Endothelial cell of umbilical vein (primary cell): ENCODE data around the gene PLXNA3. TPM values are rescaled to one million over a fixed set of nuclear protein-coding genes. Genes with fewer than 3 reads are reported as not detected.

ENCODE experiments used
- BruUV-seq: library from RNA; stranded (reverse); fragments of 400-500 nt; replicated peaks from 2 replicates; lab custom pipeline; 2021; lab: Mats Ljungman, UMichigan
- CTCF ChIA-PET: fragments of 300-600, 350-600 bp; sonication (Branson Sonifier 250); formaldehyde crosslinking; loops from one replicate; lab custom pipeline; 2021; ENCODE audit warnings: antibody characterized with exemption, inconsistent platforms; lab: Charles Lee
- POLR2A ChIA-PET: fragments of 300-600, 350-600 bp; sonication (Branson Sonifier 250); formaldehyde crosslinking; loops from one replicate; lab custom pipeline; 2021; ENCODE audit warnings: antibody characterized with exemption, inconsistent platforms; lab: Charles Lee
- DNase-seq: peaks from one replicate; pipeline ENCODE4 v3.0.0-alpha.2; 2011; ENCODE audit warnings: low read depth, low spot score
- FAIRE-seq: peaks from 2 replicates; lab custom pipeline; 2011; peaks lifted over from hg19 to GRCh38; lab: Jason Lieb, UNC
- H2AFZ ChIP-seq: 2 replicates; pipeline ENCODE4 v1.6.0; 2012; ENCODE audit warnings: low read depth, low read length, control low read depth, inconsistent platforms
- H3K27ac ChIP-seq: 2 replicates; pipeline ENCODE4 v1.5.1; 2011; ENCODE audit warnings: low read depth, mild to moderate bottlenecking, control low read depth, low read length, moderate library complexity; ENCODE audit not compliant: insufficient read depth
- H3K27me3 ChIP-seq, 2 experiments: 2 replicates each; pipeline versions ENCODE4 v1.6.0 to v1.6.1; 2011; ENCODE audit warnings: low read length in 2 of 2, mixed read lengths in 1 of 2; ENCODE audit not compliant: control insufficient read depth in 2 of 2, insufficient read depth in 2 of 2
- H3K36me3 ChIP-seq, 2 experiments: 2 replicates in 1 of 2; 3 replicates in 1 of 2; pipeline ENCODE4 v1.5.1; 2011; ENCODE audit warnings: low read length in 2 of 2, mild to moderate bottlenecking in 1 of 2, moderate library complexity in 1 of 2; ENCODE audit not compliant: control insufficient read depth in 2 of 2, insufficient read depth in 2 of 2; ENCODE audit errors: extremely low read depth in 1 of 2
- H3K4me1 ChIP-seq: 3 replicates; pipeline ENCODE4 v1.5.1; 2011; ENCODE audit warnings: mild to moderate bottlenecking, low read length; ENCODE audit not compliant: control insufficient read depth, insufficient read depth; ENCODE audit errors: extremely low read depth
- H3K4me2 ChIP-seq: 2 replicates; pipeline ENCODE4 v1.6.1; 2011; ENCODE audit warnings: low read length, control low read depth, mixed read lengths; ENCODE audit not compliant: insufficient read depth
- H3K4me3 ChIP-seq, 3 experiments: fragments of 200-600 bp in 1 of 3; sonication (generic), shearing (Covaris generic) in 1 of 3; replicated peaks in 1 of 3; 2 replicates each; pipeline ENCODE4 v1.5.1; 2011 to 2016; ENCODE audit warnings: control low read depth in 3 of 3, low read length in 3 of 3, mild to moderate bottlenecking in 2 of 3, inconsistent platforms in 1 of 3, low read depth in 1 of 3, moderate library complexity in 1 of 3; ENCODE audit not compliant: insufficient read depth in 1 of 3
- H3K79me2 ChIP-seq: 2 replicates; pipeline ENCODE4 v1.6.0; 2012; ENCODE audit warnings: low read length, inconsistent platforms; ENCODE audit not compliant: control insufficient read depth, insufficient read depth
- H3K9ac ChIP-seq: replicated peaks from 2 replicates; pipeline ENCODE3; 2011; ENCODE audit warnings: low read length, control low read depth; ENCODE audit not compliant: insufficient read depth; ENCODE audit errors: extremely low read depth
- H3K9me1 ChIP-seq: replicated peaks from 3 replicates; pipeline ENCODE4 v1.6.0; 2011; ENCODE audit warnings: mild to moderate bottlenecking, low read length; ENCODE audit not compliant: control insufficient read depth, insufficient read depth; ENCODE audit errors: extremely low read depth
- H3K9me3 ChIP-seq: replicated peaks from 2 replicates; pipeline ENCODE4 v1.5.1; 2012; ENCODE audit warnings: low read length, inconsistent platforms; ENCODE audit not compliant: control insufficient read depth, insufficient read depth
- H4K20me1 ChIP-seq: replicated peaks from 2 replicates; pipeline ENCODE3; 2011; ENCODE audit warnings: mild to moderate bottlenecking, low read length; ENCODE audit not compliant: control insufficient read depth, insufficient read depth; ENCODE audit errors: extremely low read depth
- EZH2 ChIP-seq: IDR thresholded peaks from 2 replicates; pipeline ENCODE4 v1.6.1; 2012; ENCODE audit warnings: borderline replicate concordance, low read depth, mild to moderate bottlenecking, moderate library complexity, low read length, inconsistent platforms; ENCODE audit not compliant: severe bottlenecking
- FOS ChIP-seq: IDR thresholded peaks from 2 replicates; pipeline ENCODE4 v1.6.1; 2011; ENCODE audit warnings: mild to moderate bottlenecking, low read length, moderate library complexity, borderline replicate concordance; ENCODE audit not compliant: insufficient read depth
- MAX ChIP-seq: IDR thresholded peaks from 2 replicates; pipeline ENCODE4 v1.6.1; 2011; ENCODE audit not compliant: insufficient read depth, insufficient read length
- MYC ChIP-seq: IDR thresholded peaks from one replicate; pipeline ENCODE4 v1.6.1; 2011; ENCODE audit warnings: mild to moderate bottlenecking, low read depth, low read length
- POLR2A ChIP-seq: IDR thresholded peaks from 2 replicates; pipeline ENCODE4 v1.6.1; 2012; ENCODE audit warnings: low read depth, mild to moderate bottlenecking, control low read depth, low read length
- POLR2AphosphoS5 ChIP-seq: IDR thresholded peaks from 2 replicates; pipeline ENCODE4 v1.6.1; 2012; ENCODE audit warnings: low read depth, mild to moderate bottlenecking, control low read depth, low read length, moderate library complexity; ENCODE audit not compliant: insufficient read depth
- dilution Hi-C: fragments of 300-500 bp; cut with MboI; formaldehyde crosslinking; loops from one replicate; pipeline ENCODE4 v1.15.0; 2019; ENCODE audit warnings: low sequenced_read_pairs; ENCODE audit not compliant: extremely low pct_ligation_motif_present
- intact Hi-C: fragments of 100-400 bp; cut with micrococcal nuclease; formaldehyde crosslinking; loops from one replicate; pipeline ENCODE4 v1.10.0; 2022
- polyA plus RNA-seq, 4 experiments: library from polyadenylated mRNA; depleted of rRNA in 3 of 4; stranded (reverse) in 3 of 4; unstranded in 1 of 4; fragments of >200 nt; gene quantifications; 2 replicates each; pipeline versions ENCODE4 v1.2.1 to v1.2.3, GENCODE V29; 2011 to 2012; ENCODE audit warnings: missing spikeins in 1 of 4
- total RNA-seq: library from RNA; stranded (reverse); gene quantifications from 2 replicates; pipeline ENCODE4 v1.2.3, GENCODE V29; 2021

Gene PLXNA3
- total and polyA plus RNA-seq, 2 donors (not counting 3 experiments of a cell fraction or from before 2014, with no cell fraction given), result 56.8 to 58.6 TPM

DNA sequence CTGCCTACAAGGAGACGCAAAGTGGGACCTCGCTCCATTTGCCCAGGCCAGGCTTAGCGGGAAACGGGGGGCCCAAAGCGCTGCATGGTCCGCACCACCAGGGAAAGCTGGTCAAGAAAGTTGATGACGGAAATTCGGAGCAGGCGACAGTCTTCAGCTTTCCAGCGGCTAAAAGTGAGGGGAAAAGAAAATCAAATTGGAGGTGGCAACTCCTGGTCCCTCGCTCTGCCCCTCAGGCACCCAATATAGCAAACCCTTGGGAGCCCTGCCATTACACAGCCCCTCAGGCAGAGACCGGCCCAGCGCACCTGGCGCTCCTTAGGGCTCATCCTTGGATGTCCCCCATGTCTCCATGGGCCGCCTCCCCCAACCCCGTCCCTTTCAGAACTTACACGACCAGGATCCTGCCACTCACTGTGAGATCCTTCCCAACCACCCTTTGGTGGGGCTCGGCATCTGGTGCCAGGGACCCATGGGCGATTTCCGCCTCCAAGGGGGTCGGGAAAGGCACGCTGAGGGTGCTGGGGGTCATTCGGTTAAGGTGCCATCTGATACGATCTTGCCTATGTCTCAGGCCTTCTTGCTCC, 19.9 kb downstream of the PLXNA3 start:
- no peak for DNase-seq
- CTCF ChIA-PET, result no interaction called here
- peak overlapping the region; percentile 47 for H3K9ac ChIP-seq

DNA sequence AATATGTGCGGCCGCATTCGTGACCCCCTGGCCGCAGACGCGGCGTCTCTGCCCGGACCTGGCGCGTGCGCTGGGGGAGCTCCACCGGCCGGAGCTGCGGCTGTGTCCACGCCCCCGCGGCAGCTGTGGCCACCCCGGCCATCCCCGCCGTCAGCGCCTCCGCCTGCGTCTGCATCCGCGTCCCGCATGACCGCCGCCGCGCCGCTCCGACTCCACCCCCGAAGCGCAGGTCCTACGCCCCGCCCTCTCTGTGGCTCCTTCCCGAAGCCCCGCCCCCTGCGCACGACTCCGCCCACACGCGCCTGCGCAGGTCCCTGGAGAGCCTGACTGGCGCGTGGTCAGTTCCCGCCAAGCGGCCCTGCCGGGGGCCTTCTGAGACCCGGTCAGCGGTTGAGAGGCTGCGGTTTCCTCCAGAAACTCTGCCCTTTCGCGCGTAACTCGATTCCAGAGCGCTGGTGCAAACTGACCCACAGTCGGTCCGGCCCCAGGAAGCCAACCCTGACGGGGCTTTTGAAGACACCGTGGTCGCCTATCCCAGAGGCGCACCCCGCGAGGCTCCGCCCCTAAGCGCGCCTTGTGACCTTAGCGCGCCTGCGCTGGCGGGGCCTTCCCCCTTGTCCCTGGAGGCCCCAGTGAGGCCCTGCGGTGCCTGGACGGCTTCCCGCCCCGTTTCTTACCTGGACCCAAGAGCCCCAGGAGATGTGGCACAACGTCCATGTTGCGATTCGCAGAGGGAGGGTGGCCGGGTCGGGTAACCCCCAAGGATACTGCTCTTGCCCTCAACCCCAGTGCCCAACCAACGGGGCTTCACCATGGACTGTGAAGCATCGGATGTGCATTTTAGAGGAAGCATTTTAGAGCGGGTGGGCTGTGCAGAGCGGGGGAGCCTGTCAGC, 20.9 kb downstream of the PLXNA3 start, which contains the start of gene LAGE3:
Gene LAGE3, minus strand, starts transcription at position 554 of the 895 bp plus-strand sequence. Its CDS starts 366 bp downstream, at position 188.
- Histone ChIP-seq H3K36me3 (no peaks in the 10 kb centered on the region), H3K9ac (peak within 1 kb of the TSS; percentile 47), H3K27me3 (no peaks in the 10 kb centered on the region), H2AFZ (peak within 1 kb of the TSS; percentile 76), H3K4me1 (peaks cover 9% of the 10 kb centered on the region), H3K27ac (peak within 1 kb of the TSS; percentile 41), H3K9me3 (no peaks in the 10 kb centered on the region), H3K4me2 (peak within 1 kb of the TSS; percentile 76), H3K9me1 (no peaks in the 10 kb centered on the region), H3K4me3 (peak within 1 kb of the TSS; percentile 39 to 56 (median 48)), H4K20me1 (no peaks in the 10 kb centered on the region), H3K79me2 (no peaks in the 10 kb centered on the region)
- ChIA-PET POLR2A (interaction anchor here (0.7 to 1.1 kb wide), 3 partner anchors 8 to 57 kb away, joined by 3 to 7 read pairs (median 7); partner anchors contain the start of gene SLC10A3), CTCF (no interaction called here)
- no TSS peak for BruUV-seq
- DNase-seq (peak; percentile 92), FAIRE-seq (peak; percentile 84)
- dilution Hi-C loops, result no loop called here
- intact Hi-C loops, result loop anchor here (2.0 to 5.0 kb wide), 3 partner anchors 20 to 38 kb away; partner anchors contain the start of genes FAM3A, FAM50A and PLXNA3
- TF ChIP-seq POLR2AphosphoS5, result peak; percentile 58
- no peak for TF ChIP-seq EZH2
- TF ChIP-seq MAX, result peak; percentile 47
- TF ChIP-seq POLR2A, result peak; percentile 25
- TF ChIP-seq MYC, result no peak

More for the DNA sequence above, 19.9 kb downstream of the PLXNA3 start:
- no peak for FAIRE-seq
- peaks cover 9% of the 10 kb centered on the region for H3K4me1 ChIP-seq
- no TSS peak for BruUV-seq
- H2AFZ ChIP-seq, result peak overlapping the region; percentile 18
- H3K9me1 ChIP-seq, result no peaks in the 10 kb centered on the region
- peak overlapping the region; percentile 76 for H3K4me2 ChIP-seq
- H3K36me3 ChIP-seq, result peaks cover 0 to 3% of the 10 kb centered on the region in 2 experiments
- no peaks in the 10 kb centered on the region for H3K79me2 ChIP-seq
- no peaks in the 10 kb centered on the region for H3K27me3 ChIP-seq
- TF ChIP-seq MAX (no peak), POLR2AphosphoS5 (peak; percentile 12), FOS (no peak)
- dilution Hi-C loops (no loop called here), intact Hi-C loops (loop anchor here (2.0 to 5.0 kb wide), 3 partner anchors 19 to 39 kb away; partner anchors contain the start of genes FAM3A, FAM50A and PLXNA3)
- no peaks in the 10 kb centered on the region for H4K20me1 ChIP-seq
- H3K9me3 ChIP-seq, result no peaks in the 10 kb centered on the region
- POLR2A ChIA-PET, result interaction anchor here (1.0 to 1.1 kb wide), 2 partner anchors 9 to 13 kb away, joined by 3 to 7 read pairs; partner anchors contain the start of gene SLC10A3
- peak overlapping the region; percentile 41 for H3K27ac ChIP-seq
- H3K4me3 ChIP-seq, result peak overlapping the region; percentile 39 to 56 (median 48)
